LNCaP clone FGC (cell line): Measurements from ENCODE around the gene ALMS1.
"Not testable (repeated sequence)": the region's sequence is repeated elsewhere in the genome, so short reads cannot be mapped to it uniquely, and the experiment has no call there.

Experiments
- DNase-seq: peaks from one replicate; pipeline ENCODE4 v3.0.0-alpha.2; 2011; ENCODE audit warnings: low read depth
- H3K4me3 ChIP-seq: 2 replicates; pipeline ENCODE4 v1.5.1; 2011; ENCODE audit warnings: mild to moderate bottlenecking, low read depth, low read length, control low read depth
- CTCF ChIP-seq: IDR thresholded peaks from 2 replicates; pipeline ENCODE4 v1.5.1; 2012; ENCODE audit warnings: mild to moderate bottlenecking; ENCODE audit not compliant: control insufficient read depth, insufficient read depth; ENCODE audit errors: extremely low read depth

The ALMS1 gene

GRCh38 chr2:73494031-73494430, 108.4 kb downstream of the ALMS1 start:
- DNase-seq = no peak

GRCh38 chr2:73503992-73504570, 118.4 kb downstream of the ALMS1 start:
- DNase-seq = no peak
- H3K4me3 ChIP-seq = no peak overlapping the region
- TF ChIP-seq CTCF = no peak

More at GRCh38 chr2:73494031-73494430, 108.4 kb downstream of the ALMS1 start:
- no peak for TF ChIP-seq CTCF
- H3K4me3 ChIP-seq = no peak overlapping the region

GRCh38 chr2:73504850-73505249, 119.2 kb downstream of the ALMS1 start:
- not testable (repeated sequence) for H3K4me3 ChIP-seq, DNase-seq

GRCh38 chr2:73510470-73510869, 124.8 kb downstream of the ALMS1 start:
- H3K4me3 ChIP-seq, DNase-seq: not testable (repeated sequence)

- no peak for TF ChIP-seq CTCF
- no peak overlapping the region for H3K4me3 ChIP-seq
- no peak for DNase-seq
Observed at GRCh38 chr2:73516033-73516432, 130.4 kb downstream of the ALMS1 start.

GRCh38 chr2:73528688-73529087, 143.1 kb downstream of the ALMS1 start:
- DNase-seq = no peak
- no peak overlapping the region for H3K4me3 ChIP-seq
- TF ChIP-seq CTCF = no peak

GRCh38 chr2:73530773-73531172, 145.1 kb downstream of the ALMS1 start:
- H3K4me3 ChIP-seq, DNase-seq: not testable (repeated sequence)

GRCh38 chr2:73532381-73532780, 146.7 kb downstream of the ALMS1 start:
- no peak overlapping the region for H3K4me3 ChIP-seq
- DNase-seq = no peak
- TF ChIP-seq CTCF = no peak
